IMR-90 (cell line): ENCODE results near the gene THAP12. TPM values are rescaled to one million over a fixed set of nuclear protein-coding genes. Genes with fewer than 3 reads are reported as not detected.

Experiments used
- ATAC-seq: fragments of 200-7000 bp; cut with Tn5 transposase; 2 replicates; pipeline ENCODE4 v1.9.1; 2020; ENCODE audit warnings: low read depth, mild to moderate bottlenecking, moderate library complexity
- BruUV-seq: library from RNA; stranded (reverse); fragments of 400-500 nt; replicated peaks from 2 replicates; lab custom pipeline; 2021; lab: Mats Ljungman, UMichigan
- CTCF ChIA-PET: fragments of 300-600 bp; formaldehyde crosslinking; extraction: SDS; loops from one replicate; lab custom pipeline; 2021; ENCODE audit warnings: antibody characterized with exemption; lab: Yijun Ruan, JAX
- POLR2A ChIA-PET: fragments of 300-600 bp; sonication (Branson Sonifier 250); formaldehyde crosslinking; loops from one replicate; lab custom pipeline; 2022; ENCODE audit warnings: antibody characterized with exemption; ENCODE audit not compliant: unreplicated experiment; lab: Charles Lee
- DNase-seq: peaks from one replicate; pipeline ENCODE4 v3.0.0; 2013
- H2AFZ ChIP-seq: replicated peaks from 2 replicates; pipeline ENCODE3; 2013; ENCODE audit warnings: low read length, mild to moderate bottlenecking; ENCODE audit not compliant: poor library complexity
- H2AK5ac ChIP-seq: 2 replicates; pipeline ENCODE4 v1.6.1; 2013; ENCODE audit warnings: low read depth, low read length, inconsistent platforms
- H2AK9ac ChIP-seq: replicated peaks from 2 replicates; pipeline ENCODE3; 2013; ENCODE audit warnings: mild to moderate bottlenecking, low read depth, low read length, moderate library complexity; ENCODE audit not compliant: poor library complexity
- H2BK120ac ChIP-seq: 2 replicates; pipeline ENCODE4 v1.6.1; 2013; ENCODE audit warnings: low read depth, low read length, inconsistent platforms
- H2BK15ac ChIP-seq: 3 replicates; pipeline ENCODE4 v1.6.1; 2013; ENCODE audit warnings: low read depth, low read length, inconsistent platforms
- H2BK20ac ChIP-seq: 2 replicates; pipeline ENCODE4 v1.6.1; 2013; ENCODE audit warnings: low read depth, mild to moderate bottlenecking, inconsistent platforms, low read length, moderate library complexity
- H2BK5ac ChIP-seq: 2 replicates; pipeline ENCODE4 v1.6.1; 2013; ENCODE audit warnings: mild to moderate bottlenecking, low read depth, low read length, inconsistent platforms; ENCODE audit not compliant: poor library complexity, severe bottlenecking
- H3K14ac ChIP-seq: replicated peaks from 2 replicates; pipeline ENCODE4 v1.6.1; 2013; ENCODE audit warnings: low read depth, low read length, inconsistent platforms
- H3K18ac ChIP-seq: 2 replicates; pipeline ENCODE4 v1.6.1; 2013; ENCODE audit warnings: low read depth, low read length, control low read depth
- H3K23ac ChIP-seq: 2 replicates; pipeline ENCODE4 v1.6.1; 2013; ENCODE audit warnings: low read depth, low read length, inconsistent platforms
- H3K27ac ChIP-seq: 2 replicates; pipeline ENCODE4 v1.5.1; 2013; ENCODE audit warnings: mild to moderate bottlenecking, control low read depth, low read length; ENCODE audit not compliant: insufficient read depth
- H3K27me3 ChIP-seq: 2 replicates; pipeline ENCODE4 v1.6.1; 2013; ENCODE audit warnings: low read length; ENCODE audit not compliant: control insufficient read depth, insufficient read depth
- H3K36me3 ChIP-seq: 2 replicates; pipeline ENCODE4 v1.6.1; 2013; ENCODE audit warnings: low read length, mixed read lengths; ENCODE audit not compliant: control insufficient read depth, insufficient read depth
- H3K4ac ChIP-seq: 2 replicates; pipeline ENCODE4 v1.6.1; 2013; ENCODE audit warnings: low read depth, low read length, inconsistent platforms
- H3K4me1 ChIP-seq: 2 replicates; pipeline ENCODE4 v1.6.1; 2013; ENCODE audit warnings: low read length, mixed read lengths; ENCODE audit not compliant: control insufficient read depth, insufficient read depth
- H3K4me2 ChIP-seq: 2 replicates; pipeline ENCODE4 v1.6.1; 2013; ENCODE audit warnings: low read depth, mild to moderate bottlenecking, control low read depth, low read length, moderate library complexity
- H3K4me3 ChIP-seq: 2 replicates; pipeline ENCODE4 v1.5.1; 2013; ENCODE audit warnings: low read depth, mild to moderate bottlenecking, control low read depth, low read length, moderate library complexity; ENCODE audit not compliant: insufficient read depth
- H3K56ac ChIP-seq: 2 replicates; pipeline ENCODE4 v1.6.1; 2013; ENCODE audit warnings: low read length, inconsistent platforms; ENCODE audit not compliant: insufficient read depth; ENCODE audit errors: extremely low read depth
- H3K79me1 ChIP-seq, 2 experiments: 2 replicates each; pipeline ENCODE4 v1.6.1; 2013; ENCODE audit warnings: low read length in 2 of 2, inconsistent platforms in 1 of 2, low read depth in 1 of 2
- H3K9ac ChIP-seq: 2 replicates; pipeline ENCODE4 v1.6.1; 2013; ENCODE audit warnings: low read depth, low read length, control low read depth
- H3K9me1 ChIP-seq: 2 replicates; pipeline ENCODE4 v1.6.1; 2013; ENCODE audit warnings: low read length, inconsistent platforms; ENCODE audit not compliant: insufficient read depth
- H3K9me3 ChIP-seq: 2 replicates; pipeline ENCODE4 v1.6.1; 2013; ENCODE audit warnings: low read length; ENCODE audit not compliant: control insufficient read depth, insufficient read depth
- H4K20me1 ChIP-seq: 2 replicates; pipeline ENCODE4 v1.6.1; 2013; ENCODE audit warnings: low read length, inconsistent platforms; ENCODE audit not compliant: insufficient read depth
- H4K5ac ChIP-seq: 2 replicates; pipeline ENCODE4 v1.6.1; 2013; ENCODE audit warnings: mild to moderate bottlenecking, low read depth, low read length, control low read depth
- H4K8ac ChIP-seq, 2 experiments: 2 replicates each; pipeline ENCODE4 v1.6.1; 2013; ENCODE audit warnings: low read depth in 2 of 2, low read length in 2 of 2, control low read depth in 1 of 2, inconsistent platforms in 1 of 2
- H4K91ac ChIP-seq: 2 replicates; pipeline ENCODE4 v1.6.1; 2013; ENCODE audit warnings: low read depth, low read length, inconsistent platforms; ENCODE audit not compliant: insufficient read depth
- CEBPB ChIP-seq: IDR thresholded peaks from 2 replicates; pipeline ENCODE4 v1.6.1; 2012; ENCODE audit warnings: low read depth, low read length, improper control_type of control experiment
- CTCF ChIP-seq: conservative IDR thresholded peaks from 2 replicates; pipeline ENCODE4 v1.5.1; 2012; ENCODE audit warnings: mild to moderate bottlenecking, low read depth, low read length, improper control_type of control experiment
- FOS ChIP-seq: fragments of 150-350 bp; IDR thresholded peaks from 2 replicates; pipeline ENCODE4 v1.6.1; 2016; ENCODE audit warnings: low read depth, low read length
- MAZ ChIP-seq: IDR thresholded peaks from 2 replicates; pipeline ENCODE4 v1.6.1; 2012; ENCODE audit warnings: low read depth, mild to moderate bottlenecking, low read length, improper control_type of control experiment, moderate library complexity, borderline replicate concordance
- MXI1 ChIP-seq: IDR thresholded peaks from 2 replicates; pipeline ENCODE4 v1.6.1; 2012; ENCODE audit warnings: low read depth, mild to moderate bottlenecking, low read length, moderate library complexity, borderline replicate concordance
- NFE2L2 ChIP-seq: fragments of 150-350 bp; IDR thresholded peaks from 2 replicates; pipeline ENCODE4 v1.6.1; 2016; ENCODE audit warnings: low read depth, mild to moderate bottlenecking, low read length
- POLR2A ChIP-seq: IDR thresholded peaks from 2 replicates; pipeline ENCODE4 v1.6.1; 2012; ENCODE audit warnings: mild to moderate bottlenecking, low read depth, low read length
- RAD21 ChIP-seq: IDR thresholded peaks from 2 replicates; pipeline ENCODE4 v1.6.1; 2012; ENCODE audit warnings: low read length, improper control_type of control experiment
- RCOR1 ChIP-seq: IDR thresholded peaks from 2 replicates; pipeline ENCODE4 v1.6.1; 2012; ENCODE audit warnings: mild to moderate bottlenecking, low read length, improper control_type of control experiment; ENCODE audit not compliant: insufficient replicate concordance
- SMC3 ChIP-seq: fragments of 150-350 bp; IDR thresholded peaks from 2 replicates; pipeline ENCODE4 v1.6.1; 2016; ENCODE audit warnings: low read depth, mild to moderate bottlenecking, antibody characterized with exemption, low read length, moderate library complexity
- WGBS, 2 experiments: methylation state at CpG; one replicate each; pipeline versions ENCODE4 v1.1.5 to v1.1.7; 2013; ENCODE audit warnings: missing lambda C conversion rate in 2 of 2; ENCODE audit not compliant: insufficient read length in 1 of 2; ENCODE audit errors: extremely low coverage in 2 of 2; 5-methylcytosine and 5-hydroxymethylcytosine counted together
- dilution Hi-C: fragments of 300-500 bp; cut with HindIII; formaldehyde crosslinking; loops from one replicate; pipeline ENCODE4 v1.14.3; 2018; ENCODE audit warnings: low sequenced_read_pairs; ENCODE audit not compliant: unreplicated experiment
- in situ Hi-C: fragments of 300-500 bp; cut with MboI; formaldehyde crosslinking; loops from 3 replicates; pipeline ENCODE4 v1.14.3; 2019; ENCODE audit warnings: low sequenced_read_pairs, inconsistent platforms, mixed read lengths
- intact Hi-C: fragments of 100-400 bp; cut with micrococcal nuclease; formaldehyde crosslinking; loops from 2 replicates; pipeline ENCODE4 v1.10.0; 2022
- polyA plus RNA-seq, 3 experiments: library from polyadenylated mRNA; depleted of rRNA; stranded (reverse); fragments of >200 nt; gene quantifications; 2 replicates each; pipeline ENCODE4 v1.2.3, GENCODE V29; 2012; ENCODE audit warnings: low replicate concordance in 1 of 3
- total RNA-seq: library from RNA; depleted of rRNA; stranded (reverse); fragments of >200 nt; gene quantifications from 2 replicates; pipeline ENCODE4 v1.2.3, GENCODE V29; 2012
- TF ChIP-seq, protein P1 (sequence below): fragments of 150-350 bp; IDR thresholded peaks from 2 replicates; pipeline ENCODE4 v1.6.1; 2016; ENCODE audit warnings: low read depth, mild to moderate bottlenecking, low read length, moderate library complexity, borderline replicate concordance

Gene THAP12
- total and polyA plus RNA-seq, 2 of the 4 experiments (the other 2 are of a cell fraction): 25.1 to 27.3 TPM

GRCh38 chr11:76327756-76328388, 53.1 kb downstream of the THAP12 start:
- BruUV-seq: no TSS peak
- no peaks in the 10 kb centered on the region for H3K79me1 ChIP-seq
- no peak for ATAC-seq
- H4K5ac ChIP-seq: no peak overlapping the region
- no peak overlapping the region for H3K14ac ChIP-seq
- WGBS, 2 experiments: 80% methylated on average over 1 of the region's 9 CpGs; no CpG with 5 or more reads in 1 of the 2 experiments
- no peak overlapping the region for H2BK15ac ChIP-seq
- H3K4me1 ChIP-seq: peaks cover 4% of the 10 kb centered on the region
- H2BK120ac ChIP-seq: no peak overlapping the region
- H3K4me2 ChIP-seq: no peak overlapping the region
- no peak overlapping the region for H2BK20ac ChIP-seq
- H3K4ac ChIP-seq: no peak overlapping the region
- no peak overlapping the region for H4K8ac ChIP-seq
- ChIA-PET POLR2A (no interaction called here), CTCF (interaction anchor here (1.0 to 1.7 kb wide), 2 partner anchors 9 to 120 kb away, joined by 3 to 4 read pairs; no protein-coding TSS in a partner anchor)
- no peak for DNase-seq
- H3K23ac ChIP-seq: no peak overlapping the region
- H4K20me1 ChIP-seq: peaks cover 4% of the 10 kb centered on the region; the same call in 1 of the 2 replicates
- no peak overlapping the region for H2AK5ac ChIP-seq
- no peak for TF ChIP-seq NFE2L2
- no peak for TF ChIP-seq RAD21
- TF ChIP-seq SMC3: no peak
- TF ChIP-seq POLR2A: no peak
- TF ChIP-seq CEBPB: no peak
- no peak for TF ChIP-seq MXI1
- TF ChIP-seq MAZ: no peak
- TF ChIP-seq, protein P1, sequence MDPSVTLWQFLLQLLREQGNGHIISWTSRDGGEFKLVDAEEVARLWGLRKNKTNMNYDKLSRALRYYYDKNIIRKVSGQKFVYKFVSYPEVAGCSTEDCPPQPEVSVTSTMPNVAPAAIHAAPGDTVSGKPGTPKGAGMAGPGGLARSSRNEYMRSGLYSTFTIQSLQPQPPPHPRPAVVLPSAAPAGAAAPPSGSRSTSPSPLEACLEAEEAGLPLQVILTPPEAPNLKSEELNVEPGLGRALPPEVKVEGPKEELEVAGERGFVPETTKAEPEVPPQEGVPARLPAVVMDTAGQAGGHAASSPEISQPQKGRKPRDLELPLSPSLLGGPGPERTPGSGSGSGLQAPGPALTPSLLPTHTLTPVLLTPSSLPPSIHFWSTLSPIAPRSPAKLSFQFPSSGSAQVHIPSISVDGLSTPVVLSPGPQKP: no peak
- TF ChIP-seq CTCF: no peak
- no peak for TF ChIP-seq RCOR1
- no peak for TF ChIP-seq FOS
- H3K9me1 ChIP-seq: no peaks in the 10 kb centered on the region
- dilution Hi-C loops: no loop called here
- H3K27ac ChIP-seq: no peak overlapping the region
- H2AFZ ChIP-seq: no peak overlapping the region
- H3K4me3 ChIP-seq: no peak overlapping the region
- H3K27me3 ChIP-seq: peaks cover 9% of the 10 kb centered on the region; the same call in 1 of the 2 replicates
- no peak overlapping the region for H4K91ac ChIP-seq
- H2AK9ac ChIP-seq: no peak overlapping the region
- no peaks in the 10 kb centered on the region for H3K9me3 ChIP-seq
- in situ Hi-C loops: no loop called here
- no peak overlapping the region for H3K56ac ChIP-seq
- H2BK5ac ChIP-seq: no peak overlapping the region
- H3K36me3 ChIP-seq: no peaks in the 10 kb centered on the region
- no peak overlapping the region for H3K18ac ChIP-seq
- intact Hi-C loops: no loop called here
- H3K9ac ChIP-seq: no peak overlapping the region
